ENCODE data around the gene BMPR2. TPM values are rescaled to one million over a fixed set of nuclear protein-coding genes. Genes with fewer than 3 reads are reported as not detected.

Gene BMPR2
- polyA plus RNA-seq, 1 experiment = 30.9 TPM

GRCh38 chr2:202510911-202511310, 134.8 kb downstream of the BMPR2 start:
- ChIA-PET POLR2A (no interaction called here), CTCF (no interaction called here)
- no peak for TF ChIP-seq CTCF (IDR thresholded peaks at IDR 0.05; ENCODE audit: insufficient read depth, low read depth, low read length)
- Histone ChIP-seq H3K27me3 (ENCODE audit: control insufficient read depth, insufficient read depth, low read length) (no peaks in the 10 kb centered on the region), H3K36me3 (ENCODE audit: control insufficient read depth, insufficient read depth, low read length) (0 out of 2 replicates have a peak, but pooled peaks cover 1% of the 10 kb centered on the region), H3K4me3 (ENCODE audit: low read depth, low read length) (no peak overlapping the region)
- DNase-seq (ENCODE audit: low read depth) = no peak

- Histone ChIP-seq H3K36me3 (ENCODE audit: control insufficient read depth, insufficient read depth, low read length) (peaks cover 1% of the 10 kb centered on the region; the same call in 1 of the 2 replicates), H3K27me3 (ENCODE audit: control insufficient read depth, insufficient read depth, low read length) (no peaks in the 10 kb centered on the region), H3K4me3 (ENCODE audit: low read depth, low read length) (no peak overlapping the region)
- TF ChIP-seq CTCF (IDR thresholded peaks at IDR 0.05; ENCODE audit: insufficient read depth, low read depth, low read length) = no peak
- ChIA-PET CTCF (interaction anchor here (0.6 kb wide), 1 partner anchor 330 kb away, joined by 3 read pairs; no protein-coding TSS in a partner anchor), POLR2A (interaction anchor here (0.6 kb wide), 1 partner anchor 43 kb away, joined by 3 read pairs; no protein-coding TSS in a partner anchor)
- DNase-seq (ENCODE audit: low read depth) = no peak
Measured at GRCh38 chr2:202512176-202512575, 136.0 kb downstream of the BMPR2 start.

- Histone ChIP-seq H3K4me3 (ENCODE audit: low read depth, low read length) (no peak overlapping the region), H3K27me3 (ENCODE audit: control insufficient read depth, insufficient read depth, low read length) (no peaks in the 10 kb centered on the region), H3K36me3 (ENCODE audit: control insufficient read depth, insufficient read depth, low read length) (peaks cover 2% of the 10 kb centered on the region; the same call in 1 of the 2 replicates)
- CTCF ChIA-PET = no interaction called here
- TF ChIP-seq CTCF (IDR thresholded peaks at IDR 0.05; ENCODE audit: insufficient read depth, low read depth, low read length) = no peak
- DNase-seq (ENCODE audit: low read depth) = no peak
- POLR2A ChIA-PET = no interaction called here
Measured at GRCh38 chr2:202514732-202515131, 138.6 kb downstream of the BMPR2 start.

GRCh38 chr2:202519453-202519852, 143.3 kb downstream of the BMPR2 start:
- ChIA-PET POLR2A (no interaction called here), CTCF (no interaction called here)
- H3K27me3 ChIP-seq (ENCODE audit: control insufficient read depth, insufficient read depth, low read length) = no peaks in the 10 kb centered on the region
- no peak overlapping the region for H3K4me3 ChIP-seq (ENCODE audit: low read depth, low read length)
- no peak for TF ChIP-seq CTCF (IDR thresholded peaks at IDR 0.05; ENCODE audit: insufficient read depth, low read depth, low read length)
- peaks cover 6% of the 10 kb centered on the region for H3K36me3 ChIP-seq (ENCODE audit: control insufficient read depth, insufficient read depth, low read length)
- DNase-seq (ENCODE audit: low read depth) = no peak

GRCh38 chr2:202521470-202521869, 145.3 kb downstream of the BMPR2 start:
- TF ChIP-seq CTCF (IDR thresholded peaks at IDR 0.05; ENCODE audit: insufficient read depth, low read depth, low read length) = no peak
- POLR2A ChIA-PET = no interaction called here
- no peak for DNase-seq (ENCODE audit: low read depth)
- Histone ChIP-seq H3K4me3 (ENCODE audit: low read depth, low read length) (no peak overlapping the region), H3K27me3 (ENCODE audit: control insufficient read depth, insufficient read depth, low read length) (no peaks in the 10 kb centered on the region), H3K36me3 (ENCODE audit: control insufficient read depth, insufficient read depth, low read length) (peaks cover 5% of the 10 kb centered on the region)
- CTCF ChIA-PET = interaction anchor here (1.2 kb wide), 1 partner anchor 67 kb away, joined by 4 read pairs; no protein-coding TSS in a partner anchor

Data from BJ (cell line).